HepG2 (cell line): ENCODE results near the gene PLCL1. TPM values are rescaled to one million over a fixed set of nuclear protein-coding genes. Genes with fewer than 3 reads are reported as not detected.

Experiments used
- ELF3 ChIP-seq: IDR thresholded peaks from 2 replicates; pipeline ENCODE4 v1.6.1; 2016; ENCODE audit warnings: missing genetic modification reagents, missing compliant biosample characterization
- FOXP1 ChIP-seq, 2 experiments: fragments of 450-650 bp in 1 of 2; IDR thresholded peaks; 2 replicates each; pipeline ENCODE4 v1.6.1; 2017 to 2018; ENCODE audit warnings: antibody characterized with exemption in 1 of 2
- ZKSCAN1 ChIP-seq: fragments of 150-350 bp; IDR thresholded peaks from 2 replicates; pipeline ENCODE4 v1.6.1; 2014; ENCODE audit warnings: low read length
- polyA plus RNA-seq, 8 experiments: library from polyadenylated mRNA; depleted of rRNA in 3 of 8; stranded (reverse) in 7 of 8; unstranded in 1 of 8; fragments of >200 nt; fragmentation: Illumina TruSeq in 4 of 8; extraction: Trizol in 4 of 8; gene quantifications; 2 replicates each; pipeline versions ENCODE4 v1.2.1 to v1.2.3, GENCODE V29; 2011 to 2016; ENCODE audit warnings: low read depth in 4 of 8, missing spikeins in 1 of 8, mixed read lengths in 1 of 8; ENCODE audit not compliant: insufficient read depth in 1 of 8
- total RNA-seq, 5 experiments: library from RNA; depleted of rRNA; stranded (reverse); fragments of >200 nt; fragmentation: Illumina TruSeq; extraction: Trizol; gene quantifications; 2 replicates each; pipeline ENCODE4 v1.2.3, GENCODE V29; 2016; ENCODE audit warnings: low read depth in 1 of 5
- TF ChIP-seq, protein P1 (sequence below): sonication (generic); formaldehyde crosslinking; IDR thresholded peaks from 2 replicates; pipeline ENCODE4 v1.4.0; 2020; ENCODE audit warnings: missing genetic modification reagents
- TF ChIP-seq, protein P2 (sequence below): IDR thresholded peaks from 2 replicates; pipeline ENCODE4 v1.6.1; 2016
- TF ChIP-seq, protein P3 (sequence below): sonication (generic); formaldehyde crosslinking; IDR thresholded peaks from 2 replicates; pipeline ENCODE4 v1.5.1; 2020; ENCODE audit warnings: missing genetic modification reagents, mild to moderate bottlenecking, borderline replicate concordance
- TF ChIP-seq, protein P4 (sequence below): sonication (generic); formaldehyde crosslinking; IDR thresholded peaks from 2 replicates; pipeline ENCODE4 v1.8.0; 2022; ENCODE audit warnings: low read depth, missing genetic modification reagents

PLCL1 gene
- total and polyA plus RNA-seq, 2 of the 13 experiments (the other 11 are each of a cell fraction or from before 2014, with no cell fraction given): not detected

DNA sequence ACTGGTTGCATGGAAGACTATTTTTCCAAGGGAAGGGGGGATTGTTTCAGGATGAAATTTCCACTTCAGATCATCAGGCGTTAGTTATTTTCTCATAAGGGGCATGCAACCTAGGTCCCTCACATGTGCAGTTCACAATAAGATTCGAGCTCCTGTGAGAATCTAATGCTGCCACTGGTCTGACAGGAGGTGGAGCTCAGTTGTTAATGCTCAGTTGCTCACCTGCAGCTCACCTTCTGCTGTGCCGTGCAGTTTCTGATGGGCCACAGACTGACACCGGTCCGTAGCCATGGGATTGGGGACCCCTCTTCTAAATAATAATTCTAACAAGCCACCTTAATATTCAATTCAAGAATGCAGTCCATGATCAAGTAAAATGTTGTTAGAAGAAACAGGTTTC, 34.9 kb downstream of the PLCL1 start (continued):
- TF ChIP-seq, protein P1, sequence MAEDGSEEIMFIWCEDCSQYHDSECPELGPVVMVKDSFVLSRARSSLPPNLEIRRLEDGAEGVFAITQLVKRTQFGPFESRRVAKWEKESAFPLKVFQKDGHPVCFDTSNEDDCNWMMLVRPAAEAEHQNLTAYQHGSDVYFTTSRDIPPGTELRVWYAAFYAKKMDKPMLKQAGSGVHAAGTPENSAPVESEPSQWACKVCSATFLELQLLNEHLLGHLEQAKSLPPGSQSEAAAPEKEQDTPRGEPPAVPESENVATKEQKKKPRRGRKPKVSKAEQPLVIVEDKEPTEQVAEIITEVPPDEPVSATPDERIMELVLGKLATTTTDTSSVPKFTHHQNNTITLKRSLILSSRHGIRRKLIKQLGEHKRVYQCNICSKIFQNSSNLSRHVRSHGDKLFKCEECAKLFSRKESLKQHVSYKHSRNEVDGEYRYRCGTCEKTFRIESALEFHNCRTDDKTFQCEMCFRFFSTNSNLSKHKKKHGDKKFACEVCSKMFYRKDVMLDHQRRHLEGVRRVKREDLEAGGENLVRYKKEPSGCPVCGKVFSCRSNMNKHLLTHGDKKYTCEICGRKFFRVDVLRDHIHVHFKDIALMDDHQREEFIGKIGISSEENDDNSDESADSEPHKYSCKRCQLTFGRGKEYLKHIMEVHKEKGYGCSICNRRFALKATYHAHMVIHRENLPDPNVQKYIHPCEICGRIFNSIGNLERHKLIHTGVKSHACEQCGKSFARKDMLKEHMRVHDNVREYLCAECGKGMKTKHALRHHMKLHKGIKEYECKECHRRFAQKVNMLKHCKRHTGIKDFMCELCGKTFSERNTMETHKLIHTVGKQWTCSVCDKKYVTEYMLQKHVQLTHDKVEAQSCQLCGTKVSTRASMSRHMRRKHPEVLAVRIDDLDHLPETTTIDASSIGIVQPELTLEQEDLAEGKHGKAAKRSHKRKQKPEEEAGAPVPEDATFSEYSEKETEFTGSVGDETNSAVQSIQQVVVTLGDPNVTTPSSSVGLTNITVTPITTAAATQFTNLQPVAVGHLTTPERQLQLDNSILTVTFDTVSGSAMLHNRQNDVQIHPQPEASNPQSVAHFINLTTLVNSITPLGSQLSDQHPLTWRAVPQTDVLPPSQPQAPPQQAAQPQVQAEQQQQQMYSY (CRISPR knock-in tag): no peak
- TF ChIP-seq ELF3 (CRISPR knock-in tag) (no peak), ZKSCAN1 (no peak), FOXP1 (IDR thresholded peaks at IDR 0.05) (no peak), FOXP1 (CRISPR knock-in tag; IDR thresholded peaks at IDR 0.05) (no peak)
- TF ChIP-seq, protein P2, sequence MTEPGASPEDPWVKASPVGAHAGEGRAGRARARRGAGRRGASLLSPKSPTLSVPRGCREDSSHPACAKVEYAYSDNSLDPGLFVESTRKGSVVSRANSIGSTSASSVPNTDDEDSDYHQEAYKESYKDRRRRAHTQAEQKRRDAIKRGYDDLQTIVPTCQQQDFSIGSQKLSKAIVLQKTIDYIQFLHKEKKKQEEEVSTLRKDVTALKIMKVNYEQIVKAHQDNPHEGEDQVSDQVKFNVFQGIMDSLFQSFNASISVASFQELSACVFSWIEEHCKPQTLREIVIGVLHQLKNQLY (CRISPR knock-in tag): no peak
- TF ChIP-seq, protein P3, sequence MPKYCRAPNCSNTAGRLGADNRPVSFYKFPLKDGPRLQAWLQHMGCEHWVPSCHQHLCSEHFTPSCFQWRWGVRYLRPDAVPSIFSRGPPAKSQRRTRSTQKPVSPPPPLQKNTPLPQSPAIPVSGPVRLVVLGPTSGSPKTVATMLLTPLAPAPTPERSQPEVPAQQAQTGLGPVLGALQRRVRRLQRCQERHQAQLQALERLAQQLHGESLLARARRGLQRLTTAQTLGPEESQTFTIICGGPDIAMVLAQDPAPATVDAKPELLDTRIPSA (CRISPR knock-in tag): no peak
- TF ChIP-seq, protein P4, sequence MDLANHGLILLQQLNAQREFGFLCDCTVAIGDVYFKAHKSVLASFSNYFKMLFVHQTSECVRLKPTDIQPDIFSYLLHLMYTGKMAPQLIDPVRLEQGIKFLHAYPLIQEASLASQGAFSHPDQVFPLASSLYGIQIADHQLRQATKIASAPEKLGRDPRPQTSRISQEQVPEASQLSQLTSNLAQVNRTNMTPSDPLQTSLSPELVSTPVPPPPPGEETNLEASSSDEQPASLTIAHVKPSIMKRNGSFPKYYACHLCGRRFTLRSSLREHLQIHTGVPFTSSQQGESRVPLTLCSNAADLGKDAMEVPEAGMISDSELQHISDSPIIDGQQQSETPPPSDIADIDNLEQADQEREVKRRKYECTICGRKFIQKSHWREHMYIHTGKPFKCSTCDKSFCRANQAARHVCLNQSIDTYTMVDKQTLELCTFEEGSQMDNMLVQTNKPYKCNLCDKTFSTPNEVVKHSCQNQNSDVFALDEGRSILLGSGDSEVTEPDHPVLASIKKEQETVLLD (CRISPR knock-in tag): no peak
